Type B pancreatic cell (in vitro differentiated cells): Measurements from ENCODE around the gene CCSER2. TPM values are rescaled to one million over a fixed set of nuclear protein-coding genes. Genes with fewer than 3 reads are reported as not detected.

Experiments
- DNase-seq: peaks from one replicate; pipeline ENCODE4 v3.0.0; 2021; ENCODE audit warnings: mixed read lengths; ENCODE audit not compliant: unreplicated experiment; ENCODE audit errors: extremely low spot score
- H3K27ac Mint-ChIP-seq: 2 replicates; pipeline ENCODE4 v1.8.0; 2021; ENCODE audit warnings: mild to moderate bottlenecking, mixed read lengths
- H3K27me3 Mint-ChIP-seq: 2 replicates; pipeline ENCODE4 v1.8.0; 2021; ENCODE audit warnings: mixed read lengths
- H3K36me3 Mint-ChIP-seq: 2 replicates; pipeline ENCODE4 v1.8.0; 2021; ENCODE audit warnings: mixed read lengths
- H3K4me1 Mint-ChIP-seq: one replicate; pipeline ENCODE4 v1.8.0; 2021; ENCODE audit warnings: mixed read lengths; ENCODE audit not compliant: unreplicated experiment
- H3K4me3 Mint-ChIP-seq: 2 replicates; pipeline ENCODE4 v1.8.0; 2021; ENCODE audit warnings: mild to moderate bottlenecking, mixed read lengths
- H3K9me3 Mint-ChIP-seq: 2 replicates; pipeline ENCODE4 v1.8.0; 2021; ENCODE audit warnings: mixed read lengths
- CTCF ChIP-seq: fragments of 200-600 bp; sonication (generic); conservative IDR thresholded peaks from 2 replicates; pipeline ENCODE4 v1.5.0; 2021; ENCODE audit warnings: antibody characterized with exemption, mild to moderate bottlenecking
- total RNA-seq: library from RNA; stranded (reverse); gene quantifications from 2 replicates; pipeline ENCODE4 v1.2.1, GENCODE V29; 2021; ENCODE audit warnings: low replicate concordance

Gene CCSER2
- total RNA-seq, 1 donor from 2014 or later: 43.9 TPM

GRCh38 chr10:84511106-84511505 lies 182.7 kb downstream of the CCSER2 start:
- no peaks in the 10 kb centered on the region for H3K27me3 Mint-ChIP-seq
- H3K36me3 Mint-ChIP-seq: peaks cover 28% of the 10 kb centered on the region
- DNase-seq: no peak
- H3K9me3 Mint-ChIP-seq: no peaks in the 10 kb centered on the region
- H3K4me3 Mint-ChIP-seq: no peak overlapping the region
- H3K4me1 Mint-ChIP-seq: peaks cover 17% of the 10 kb centered on the region
- no peak overlapping the region for H3K27ac Mint-ChIP-seq
- no peak for TF ChIP-seq CTCF

- H3K36me3 Mint-ChIP-seq: peaks cover 29% of the 10 kb centered on the region
- no peak for TF ChIP-seq CTCF
- peaks cover 17% of the 10 kb centered on the region for H3K4me1 Mint-ChIP-seq
- no peaks in the 10 kb centered on the region for H3K9me3 Mint-ChIP-seq
- H3K27ac Mint-ChIP-seq: peak overlapping the region; percentile 8
- no peaks in the 10 kb centered on the region for H3K27me3 Mint-ChIP-seq
- DNase-seq: no peak
- H3K4me3 Mint-ChIP-seq: no peak overlapping the region
These were observed 183.4 kb downstream of the CCSER2 start for GRCh38 chr10:84511709-84512285.

- peak overlapping the region; percentile 66 for H3K4me3 Mint-ChIP-seq
- H3K9me3 Mint-ChIP-seq: no peaks in the 10 kb centered on the region
- H3K4me1 Mint-ChIP-seq: peaks cover 30% of the 10 kb centered on the region
- no peaks in the 10 kb centered on the region for H3K27me3 Mint-ChIP-seq
- TF ChIP-seq CTCF: no peak
- peaks cover 20% of the 10 kb centered on the region for H3K36me3 Mint-ChIP-seq
- H3K27ac Mint-ChIP-seq: peak overlapping the region; percentile 78
- no peak for DNase-seq
These were observed 189.2 kb downstream of the CCSER2 start for GRCh38 chr10:84517554-84517953.

- H3K9me3 Mint-ChIP-seq: no peaks in the 10 kb centered on the region
- H3K27ac Mint-ChIP-seq: no peak overlapping the region
- H3K36me3 Mint-ChIP-seq: peaks cover 9% of the 10 kb centered on the region
- no peak overlapping the region for H3K4me3 Mint-ChIP-seq
- TF ChIP-seq CTCF: no peak
- H3K4me1 Mint-ChIP-seq: peaks cover 37% of the 10 kb centered on the region
- DNase-seq: no peak
- no peaks in the 10 kb centered on the region for H3K27me3 Mint-ChIP-seq
These were observed 190.8 kb downstream of the CCSER2 start for GRCh38 chr10:84519235-84519634.

GRCh38 chr10:84521013-84521412 lies 192.6 kb downstream of the CCSER2 start:
- no peak for TF ChIP-seq CTCF
- peaks cover 6% of the 10 kb centered on the region for H3K36me3 Mint-ChIP-seq
- H3K4me3 Mint-ChIP-seq: peak overlapping the region; percentile 48
- peaks cover 42% of the 10 kb centered on the region for H3K4me1 Mint-ChIP-seq
- H3K9me3 Mint-ChIP-seq: peaks cover 7% of the 10 kb centered on the region
- peak overlapping the region; percentile 84 for H3K27ac Mint-ChIP-seq
- H3K27me3 Mint-ChIP-seq: no peaks in the 10 kb centered on the region
- DNase-seq: no peak

- peak overlapping the region; percentile 14 for H3K4me3 Mint-ChIP-seq
- peaks cover 7% of the 10 kb centered on the region for H3K9me3 Mint-ChIP-seq
- H3K27ac Mint-ChIP-seq: peak overlapping the region; percentile 84
- peaks cover 4% of the 10 kb centered on the region for H3K36me3 Mint-ChIP-seq
- H3K27me3 Mint-ChIP-seq: no peaks in the 10 kb centered on the region
- H3K4me1 Mint-ChIP-seq: peaks cover 42% of the 10 kb centered on the region
- DNase-seq: no peak
- no peak for TF ChIP-seq CTCF
These were observed 193.1 kb downstream of the CCSER2 start for GRCh38 chr10:84521468-84521867.
